Thyroid gland (tissue), 4 donors: Measurements from ENCODE around the gene HAAO. TPM values are rescaled to one million over a fixed set of nuclear protein-coding genes. Genes with fewer than 3 reads are reported as not detected.

Experiments
- DNase-seq, 2 donors: peaks; one replicate each; pipeline ENCODE4 v3.0.0-alpha.2; 2019
- H3K27ac ChIP-seq, 3 donors: fragments of 200-600 bp; sonication (generic); 1 replicate in 2 of 3; 2 replicates in 1 of 3; pipeline ENCODE4 v1.5.1; 2016 to 2019; ENCODE audit warnings: mild to moderate bottlenecking in 1 of 3, moderate library complexity in 1 of 3
- H3K27me3 ChIP-seq: fragments of 200-600 bp; sonication (generic); one replicate; pipeline ENCODE4 v1.5.1; 2019
- H3K36me3 ChIP-seq, 2 donors: fragments of 200-600 bp; sonication (generic); one replicate each; pipeline ENCODE4 v1.5.1; 2016 to 2019
- H3K4me1 ChIP-seq, 2 donors: fragments of 200-600 bp; sonication (generic); one replicate each; pipeline ENCODE4 v1.5.1; 2017 to 2019
- H3K4me3 ChIP-seq, 3 donors: fragments of 200-600 bp; sonication (generic); replicated peaks in 1 of 3; 1 replicate in 2 of 3; 2 replicates in 1 of 3; pipeline ENCODE4 v1.5.1; 2016; ENCODE audit warnings: mild to moderate bottlenecking in 1 of 3
- H3K9me3 ChIP-seq: fragments of 200-600 bp; sonication (generic); one replicate; pipeline ENCODE4 v1.5.1; 2017
- POLR2A ChIP-seq, 2 donors: fragments of 450-650 bp; IDR thresholded peaks; one replicate each; pipeline ENCODE4 v1.6.1; 2017; ENCODE audit warnings: antibody characterized with exemption in 2 of 2, mild to moderate bottlenecking in 2 of 2, moderate library complexity in 1 of 2
- WGBS, 2 donors: methylation state at CpG; one replicate each; pipeline ENCODE4 v1.1.5; 2017; 5-methylcytosine and 5-hydroxymethylcytosine counted together
- intact Hi-C: fragments of 100-400 bp; cut with DNase I; formaldehyde crosslinking; loops from one replicate; pipeline ENCODE4 v1.15.1; 2023
- total RNA-seq, 4 donors: library from RNA; depleted of rRNA; stranded (reverse); fragments of >200 nt; gene quantifications; one replicate each; pipeline ENCODE4 v1.2.3, GENCODE V29; 2016
- TF ChIP-seq, protein P1 (sequence below), 6 experiments: fragments of 200-600 bp in 3 of 6; fragments of 450-650 bp in 3 of 6; sonication (generic) in 3 of 6; IDR thresholded peaks; one replicate each; pipeline ENCODE4 v1.5.1; 2016 to 2019; ENCODE audit warnings: antibody characterized with exemption in 6 of 6, mild to moderate bottlenecking in 2 of 6, inconsistent platforms in 1 of 6, moderate library complexity in 1 of 6

The HAAO gene
- 1 to 10 TPM; 2.2 to 6.8 (median 3.9) TPM for total RNA-seq

DNA sequence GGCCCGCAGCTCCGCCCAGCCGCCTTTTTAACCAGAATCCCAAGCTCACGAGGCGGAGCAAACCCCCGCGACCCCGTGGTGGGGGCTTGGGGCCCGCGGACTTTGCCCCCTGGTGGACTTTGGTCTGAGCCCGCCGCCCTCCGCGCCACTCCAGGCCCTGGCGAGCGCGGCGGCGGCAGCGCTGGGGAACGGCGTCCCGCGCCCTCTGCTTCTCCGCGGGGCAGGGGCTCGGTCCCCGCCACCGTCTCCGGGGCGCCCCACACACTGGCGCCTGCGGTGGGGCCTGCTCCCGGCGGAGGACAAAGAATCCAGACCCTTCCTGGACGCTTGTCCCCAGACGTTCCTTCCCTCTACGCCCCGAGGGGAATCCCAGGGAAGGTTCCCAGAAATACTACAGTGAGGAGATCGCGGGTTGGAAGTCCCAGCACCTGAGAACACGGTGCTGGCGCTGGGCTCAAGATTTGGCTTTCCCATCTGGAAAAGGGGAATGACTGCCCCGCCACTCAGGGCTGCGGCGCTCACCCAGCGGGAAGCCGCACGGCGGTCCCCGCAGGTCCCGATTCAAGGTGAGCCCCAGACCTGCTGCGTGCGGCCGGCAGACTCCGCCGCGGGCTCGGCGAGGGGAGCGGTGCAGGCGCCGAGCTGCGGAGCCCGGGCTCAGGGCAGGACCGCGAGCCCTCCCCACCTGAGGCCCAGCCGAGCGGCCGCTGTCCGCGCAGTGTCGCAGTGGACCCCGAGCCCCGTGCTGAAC, at the start of gene HAAO:
Gene HAAO, minus strand, starts transcription at position 1 of the 751 bp plus-strand sequence. CDS start 47 bp downstream, outside the sequence.
- 2% methylated on average over 37 of the region's 75 CpGs; no CpG with 5 or more reads in 1 of the 2 donors for WGBS, 2 donors
- peak within 1 kb of the TSS; percentile 40 to 63 (median 56) for H3K4me3 ChIP-seq
- peak; percentile 47 to 49 for DNase-seq
- no peaks in the 10 kb centered on the region for H3K27me3 ChIP-seq
- no peaks in the 10 kb centered on the region for H3K9me3 ChIP-seq
- no peaks in the 10 kb centered on the region for H3K36me3 ChIP-seq
- H3K4me1 ChIP-seq, result peaks cover 0 to 11% of the 10 kb centered on the region in 2 donors
- intact Hi-C loops, result no loop called here
- TF ChIP-seq, protein P1, sequence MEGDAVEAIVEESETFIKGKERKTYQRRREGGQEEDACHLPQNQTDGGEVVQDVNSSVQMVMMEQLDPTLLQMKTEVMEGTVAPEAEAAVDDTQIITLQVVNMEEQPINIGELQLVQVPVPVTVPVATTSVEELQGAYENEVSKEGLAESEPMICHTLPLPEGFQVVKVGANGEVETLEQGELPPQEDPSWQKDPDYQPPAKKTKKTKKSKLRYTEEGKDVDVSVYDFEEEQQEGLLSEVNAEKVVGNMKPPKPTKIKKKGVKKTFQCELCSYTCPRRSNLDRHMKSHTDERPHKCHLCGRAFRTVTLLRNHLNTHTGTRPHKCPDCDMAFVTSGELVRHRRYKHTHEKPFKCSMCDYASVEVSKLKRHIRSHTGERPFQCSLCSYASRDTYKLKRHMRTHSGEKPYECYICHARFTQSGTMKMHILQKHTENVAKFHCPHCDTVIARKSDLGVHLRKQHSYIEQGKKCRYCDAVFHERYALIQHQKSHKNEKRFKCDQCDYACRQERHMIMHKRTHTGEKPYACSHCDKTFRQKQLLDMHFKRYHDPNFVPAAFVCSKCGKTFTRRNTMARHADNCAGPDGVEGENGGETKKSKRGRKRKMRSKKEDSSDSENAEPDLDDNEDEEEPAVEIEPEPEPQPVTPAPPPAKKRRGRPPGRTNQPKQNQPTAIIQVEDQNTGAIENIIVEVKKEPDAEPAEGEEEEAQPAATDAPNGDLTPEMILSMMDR (IDR thresholded peaks at IDR 0.05), result peak in 2 of 6 experiments; percentile 29 to 32
- peak in 1 of 2 donors; percentile 30 for TF ChIP-seq POLR2A (IDR thresholded peaks at IDR 0.05)
- H3K27ac ChIP-seq, result peak within 1 kb of the TSS; percentile 67 to 81 (median 77)

- H3K4me3 ChIP-seq, result no peak overlapping the region
- no peak for DNase-seq
- intact Hi-C loops, result no loop called here
- H3K9me3 ChIP-seq, result no peaks in the 10 kb centered on the region
- TF ChIP-seq POLR2A (IDR thresholded peaks at IDR 0.05), result no peak
- TF ChIP-seq, protein P1 (IDR thresholded peaks at IDR 0.05), result no peak
- H3K36me3 ChIP-seq, result no peaks in the 10 kb centered on the region
- H3K27ac ChIP-seq, result no peak overlapping the region
- no peaks in the 10 kb centered on the region for H3K27me3 ChIP-seq
- 84 to 91% methylated on average over 5 of the region's 5 CpGs for WGBS, 2 donors
- H3K4me1 ChIP-seq, result peaks cover 11 to 14% of the 10 kb centered on the region in 2 donors
Measured at GRCh38 chr2:42841344-42841743, 49.0 kb upstream of the HAAO start.

GRCh38 chr2:42840760-42841159, 48.4 kb upstream of the HAAO start:
- Histone ChIP-seq H3K4me1 (peaks cover 11% of the 10 kb centered on the region in 2 donors), H3K36me3 (no peaks in the 10 kb centered on the region), H3K9me3 (no peaks in the 10 kb centered on the region), H3K27me3 (no peaks in the 10 kb centered on the region), H3K4me3 (no peak overlapping the region), H3K27ac (no peak overlapping the region)
- no peak for DNase-seq
- intact Hi-C loops, result no loop called here
- no peak for TF ChIP-seq POLR2A (IDR thresholded peaks at IDR 0.05)
- TF ChIP-seq, protein P1 (IDR thresholded peaks at IDR 0.05), result no peak
- 78% methylated on average over 6 of the region's 6 CpGs for WGBS, 2 donors

DNA sequence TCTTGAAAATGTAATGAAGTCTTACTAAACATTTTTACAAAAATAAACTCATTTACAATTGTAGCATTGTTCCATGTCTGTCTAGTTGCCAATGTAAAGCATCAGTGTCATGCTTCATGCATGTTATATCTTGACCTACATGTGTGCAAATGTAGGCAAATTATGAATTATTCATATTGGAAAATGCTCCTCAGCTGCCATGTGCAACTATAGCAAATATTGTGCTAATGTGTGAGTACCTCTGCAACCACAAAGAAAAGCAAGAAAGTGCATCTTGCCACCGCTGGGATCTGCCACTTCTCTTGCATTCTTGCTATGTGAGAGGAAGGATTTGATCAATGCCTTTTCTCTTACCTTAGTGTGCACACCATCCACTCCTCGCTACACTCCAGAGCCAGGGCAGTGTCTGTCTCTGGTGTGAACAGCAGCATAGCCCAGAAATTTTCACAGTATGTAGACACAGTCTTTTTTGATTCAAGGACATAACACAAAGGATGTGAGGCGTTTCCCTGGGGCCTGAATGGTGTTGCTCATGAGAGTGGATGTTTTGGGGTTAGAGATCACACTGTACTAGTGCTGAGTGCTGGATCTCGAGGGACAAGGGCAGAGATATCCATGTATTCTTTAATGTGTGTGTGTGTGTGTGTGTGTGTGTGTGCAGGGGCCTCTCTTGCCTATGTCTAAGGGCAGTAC, 47.6 kb upstream of the HAAO start:
- DNase-seq, result no peak
- Histone ChIP-seq H3K36me3 (no peaks in the 10 kb centered on the region), H3K9me3 (no peaks in the 10 kb centered on the region), H3K4me3 (no peak overlapping the region), H3K27me3 (no peaks in the 10 kb centered on the region), H3K4me1 (peaks cover 5 to 10% of the 10 kb centered on the region in 2 donors), H3K27ac (no peak overlapping the region)
- TF ChIP-seq, protein P1 (IDR thresholded peaks at IDR 0.05), result no peak
- TF ChIP-seq POLR2A (IDR thresholded peaks at IDR 0.05), result no peak
- intact Hi-C loops, result loop anchor here (5.0 kb wide), 1 partner anchor 102 kb away; no protein-coding TSS in a partner anchor
- WGBS, 2 donors, result 46 to 69% methylated on average over 4 of the region's 4 CpGs
